Caco-2 (cell line): ENCODE measurements around the gene LMNB1. TPM values are rescaled to one million over a fixed set of nuclear protein-coding genes. Genes with fewer than 3 reads are reported as not detected.
"Not testable (repeated sequence)": the region's sequence is repeated elsewhere in the genome, so short reads cannot be mapped to it uniquely, and the experiment has no call there.

Source experiments
- Bru-seq: library from RNA; stranded (reverse); fragments of 400-500 nt; gene quantifications from one replicate; lab custom pipeline; 2021; lab: Mats Ljungman, UMichigan
- BruChase-seq, 2 experiments: library from RNA; stranded (reverse); fragments of 400-500 nt; gene quantifications; one replicate each; lab custom pipeline; 2021; lab: Mats Ljungman, UMichigan
- BruUV-seq: library from RNA; stranded (reverse); fragments of 400-500 nt; replicated peaks from 2 replicates; lab custom pipeline; 2021; lab: Mats Ljungman, UMichigan
- CTCF ChIA-PET: fragments of 300-600 bp; sonication (Branson Sonifier 250); formaldehyde crosslinking; loops from one replicate; lab custom pipeline; 2022; ENCODE audit warnings: antibody characterized with exemption; lab: Charles Lee
- POLR2A ChIA-PET: fragments of 300-600 bp; sonication (Branson Sonifier 250); formaldehyde crosslinking; loops from one replicate; lab custom pipeline; 2022; ENCODE audit warnings: antibody characterized with exemption; lab: Charles Lee
- DNase-seq, 2 experiments: peaks; one replicate each; pipeline versions ENCODE4 v3.0.0 to v3.0.0-alpha.2; 2020 to 2022
- H3K27me3 ChIP-seq: replicated peaks from 2 replicates; pipeline ENCODE4 v1.6.0; 2011; ENCODE audit warnings: low read length; ENCODE audit not compliant: control insufficient read depth, insufficient read depth
- H3K36me3 ChIP-seq: 2 replicates; pipeline ENCODE4 v1.5.1; 2011; ENCODE audit warnings: low read length; ENCODE audit not compliant: control insufficient read depth, insufficient read depth
- H3K4me1 ChIP-seq: fragments of 250-450 bp; sonication (Bioruptor Pico); 2 replicates; pipeline ENCODE4 v1.5.1; 2020; ENCODE audit warnings: mild to moderate bottlenecking
- H3K4me3 ChIP-seq: 2 replicates; pipeline ENCODE4 v1.5.1; 2011; ENCODE audit warnings: low read depth, mild to moderate bottlenecking, control low read depth, low read length
- H3K9me3 ChIP-seq: fragments of 250-450 bp; sonication (Bioruptor Pico); 2 replicates; pipeline ENCODE4 v1.5.1; 2020; ENCODE audit warnings: mild to moderate bottlenecking, moderate library complexity
- H3K27ac Mint-ChIP-seq: one replicate; pipeline ENCODE4 v1.8.0; 2022; ENCODE audit warnings: mixed read lengths; ENCODE audit not compliant: unreplicated experiment
- H3K27me3 Mint-ChIP-seq: one replicate; pipeline ENCODE4 v1.8.0; 2022; ENCODE audit warnings: mixed read lengths; ENCODE audit not compliant: insufficient read depth, unreplicated experiment
- H3K36me3 Mint-ChIP-seq: one replicate; pipeline ENCODE4 v1.8.0; 2022; ENCODE audit warnings: mild to moderate bottlenecking, mixed read lengths; ENCODE audit not compliant: insufficient read depth, unreplicated experiment
- H3K4me1 Mint-ChIP-seq: one replicate; pipeline ENCODE4 v1.8.0; 2022; ENCODE audit warnings: low read depth, mixed read lengths; ENCODE audit not compliant: unreplicated experiment
- H3K4me3 Mint-ChIP-seq: one replicate; pipeline ENCODE4 v1.8.0; 2022; ENCODE audit warnings: mild to moderate bottlenecking, moderate library complexity, mixed read lengths; ENCODE audit not compliant: unreplicated experiment
- H3K9me3 Mint-ChIP-seq: one replicate; pipeline ENCODE4 v1.8.0; 2022; ENCODE audit warnings: mixed read lengths; ENCODE audit not compliant: unreplicated experiment
- intact Hi-C: fragments of 100-400 bp; cut with micrococcal nuclease; formaldehyde crosslinking; loops from one replicate; pipeline ENCODE4 v1.10.0; 2022; ENCODE audit not compliant: unreplicated experiment
- long read RNA-seq: library from polyadenylated mRNA; stranded (forward); transcript quantifications from one replicate; pipeline ENCODE4 v2.0.0, GENCODE V29; 2022
- total RNA-seq: library from RNA; stranded (reverse); gene quantifications from 2 replicates; pipeline ENCODE4 v1.2.3, GENCODE V29; 2022
- TF ChIP-seq, protein P1 (sequence below), 2 experiments: fragments of 200-600 bp in 1 of 2; IDR thresholded peaks; 1 replicate in 1 of 2; 2 replicates in 1 of 2; pipeline versions ENCODE4 v1.5.1 to v1.8.0; 2011 to 2022; ENCODE audit warnings: antibody characterized with exemption in 1 of 2, control low read depth in 1 of 2, inconsistent platforms in 1 of 2, low read depth in 1 of 2, low read length in 1 of 2, mild to moderate bottlenecking in 1 of 2, moderate library complexity in 1 of 2; ENCODE audit not compliant: insufficient read depth in 1 of 2, severe bottlenecking in 1 of 2, unreplicated experiment in 1 of 2

Gene LMNB1
- total RNA-seq: 143 and 152 TPM in 2 replicates
- percentile 87 among the genes with signal in this experiment for Bru-seq, nascent RNA
- percentile 85 among the genes with signal in this experiment for BruChase-seq, experiment 1, labeled RNA remaining after a 2-hour chase
- BruChase-seq, experiment 2, labeled RNA remaining after a 6-hour chase: percentile 92 among the genes with signal in this experiment
- long read RNA-seq, transcript LMNB1-201 (11 exons, 2,878 nt): major isoform, 16 of 21 reads
- long read RNA-seq, partial matches to known transcripts: 4 of 21 reads
- long read RNA-seq, other reads (novel, unspliced or antisense): 1 of 21 reads

- Mint-ChIP-seq H3K9me3 (no peaks in the 10 kb centered on the region), H3K4me3 (peak within 1 kb of the TSS; percentile 99)
Observed at GRCh38 chr5:126776499-126777256, at the start of gene LMNB1. LMNB1 (plus strand) TSS chr5:126777136; CDS start chr5:126777509, 373 bp downstream.

GRCh38 chr5:126732716-126733115 lies 44.2 kb upstream of the LMNB1 start:
- Mint-ChIP-seq H3K27ac (no peak overlapping the region), H3K4me3 (no peak overlapping the region), H3K36me3 (no peaks in the 10 kb centered on the region), H3K9me3 (no peaks in the 10 kb centered on the region), H3K4me1 (peaks cover 7% of the 10 kb centered on the region), H3K27me3 (no peaks in the 10 kb centered on the region)
- Histone ChIP-seq H3K4me3 (no peak overlapping the region), H3K9me3 (no peaks in the 10 kb centered on the region), H3K4me1 (no peaks in the 10 kb centered on the region), H3K27me3 (no peaks in the 10 kb centered on the region), H3K36me3 (no peaks in the 10 kb centered on the region)
- CTCF ChIA-PET: no interaction called here
- intact Hi-C loops: no loop called here
- DNase-seq: no peak
- TF ChIP-seq, protein P1, sequence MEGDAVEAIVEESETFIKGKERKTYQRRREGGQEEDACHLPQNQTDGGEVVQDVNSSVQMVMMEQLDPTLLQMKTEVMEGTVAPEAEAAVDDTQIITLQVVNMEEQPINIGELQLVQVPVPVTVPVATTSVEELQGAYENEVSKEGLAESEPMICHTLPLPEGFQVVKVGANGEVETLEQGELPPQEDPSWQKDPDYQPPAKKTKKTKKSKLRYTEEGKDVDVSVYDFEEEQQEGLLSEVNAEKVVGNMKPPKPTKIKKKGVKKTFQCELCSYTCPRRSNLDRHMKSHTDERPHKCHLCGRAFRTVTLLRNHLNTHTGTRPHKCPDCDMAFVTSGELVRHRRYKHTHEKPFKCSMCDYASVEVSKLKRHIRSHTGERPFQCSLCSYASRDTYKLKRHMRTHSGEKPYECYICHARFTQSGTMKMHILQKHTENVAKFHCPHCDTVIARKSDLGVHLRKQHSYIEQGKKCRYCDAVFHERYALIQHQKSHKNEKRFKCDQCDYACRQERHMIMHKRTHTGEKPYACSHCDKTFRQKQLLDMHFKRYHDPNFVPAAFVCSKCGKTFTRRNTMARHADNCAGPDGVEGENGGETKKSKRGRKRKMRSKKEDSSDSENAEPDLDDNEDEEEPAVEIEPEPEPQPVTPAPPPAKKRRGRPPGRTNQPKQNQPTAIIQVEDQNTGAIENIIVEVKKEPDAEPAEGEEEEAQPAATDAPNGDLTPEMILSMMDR (IDR thresholded peaks at IDR 0.05; ENCODE audit: insufficient read depth in 1 of 2, low read depth in 1 of 2, low read length in 1 of 2, severe bottlenecking in 1 of 2, unreplicated experiment in 1 of 2): no peak
- no TSS peak for BruUV-seq
- POLR2A ChIA-PET: no interaction called here

More at GRCh38 chr5:126776499-126777256, at the start of gene LMNB1:
- DNase-seq: peak; percentile 98 to 99
- Histone ChIP-seq H3K4me3 (peak within 1 kb of the TSS; percentile 92), H3K4me1 (peaks cover 15% of the 10 kb centered on the region), H3K9me3 (no peaks in the 10 kb centered on the region), H3K36me3 (no peaks in the 10 kb centered on the region), H3K27me3 (no peaks in the 10 kb centered on the region)
- no TSS peak for BruUV-seq
- ChIA-PET POLR2A (interaction anchor here (1.1 to 1.2 kb wide), 2 partner anchors 92 to 103 kb away, joined by 3 read pairs; no protein-coding TSS in a partner anchor), CTCF (interaction anchor here (0.8 to 2.5 kb wide), 8 partner anchors 16 to 182 kb away, joined by 3 to 14 read pairs (median 5); partner anchors contain the start of genes ALDH7A1 and PHAX)
- peak within 1 kb of the TSS; percentile 96 for H3K27ac Mint-ChIP-seq
- H3K4me1 Mint-ChIP-seq: peaks cover 6% of the 10 kb centered on the region
- intact Hi-C loops: loop anchor here (1.0 kb wide), 2 partner anchors 176 to 181 kb away; partner anchors contain the start of genes ALDH7A1 and PHAX
- TF ChIP-seq, protein P1 (IDR thresholded peaks at IDR 0.05; ENCODE audit: insufficient read depth in 1 of 2, low read depth in 1 of 2, low read length in 1 of 2, severe bottlenecking in 1 of 2, unreplicated experiment in 1 of 2): no peak
- H3K27me3 Mint-ChIP-seq: no peaks in the 10 kb centered on the region
- peaks cover 21% of the 10 kb centered on the region for H3K36me3 Mint-ChIP-seq

- H3K27me3 Mint-ChIP-seq, POLR2A ChIA-PET, CTCF ChIA-PET: not testable (repeated sequence)
Observed at GRCh38 chr5:126734573-126734972, 42.4 kb upstream of the LMNB1 start.

More at GRCh38 chr5:126734573-126734972, 42.4 kb upstream of the LMNB1 start:
- H3K36me3 ChIP-seq, DNase-seq, H3K4me1 Mint-ChIP-seq, H3K9me3 ChIP-seq, H3K27me3 ChIP-seq, H3K4me3 ChIP-seq, H3K27ac Mint-ChIP-seq, intact Hi-C loops, H3K9me3 Mint-ChIP-seq, H3K4me3 Mint-ChIP-seq, BruUV-seq, H3K4me1 ChIP-seq, H3K36me3 Mint-ChIP-seq: not testable (repeated sequence)
